GM19452 (cell line): ENCODE results near the gene OTUB2.

Experiments
- ATAC-seq: cut with Tn5 transposase; IDR thresholded peaks from one replicate; pipeline ENCODE4 v1.9.1; 2021; ENCODE audit not compliant: unreplicated experiment

OTUB2 gene

DNA sequence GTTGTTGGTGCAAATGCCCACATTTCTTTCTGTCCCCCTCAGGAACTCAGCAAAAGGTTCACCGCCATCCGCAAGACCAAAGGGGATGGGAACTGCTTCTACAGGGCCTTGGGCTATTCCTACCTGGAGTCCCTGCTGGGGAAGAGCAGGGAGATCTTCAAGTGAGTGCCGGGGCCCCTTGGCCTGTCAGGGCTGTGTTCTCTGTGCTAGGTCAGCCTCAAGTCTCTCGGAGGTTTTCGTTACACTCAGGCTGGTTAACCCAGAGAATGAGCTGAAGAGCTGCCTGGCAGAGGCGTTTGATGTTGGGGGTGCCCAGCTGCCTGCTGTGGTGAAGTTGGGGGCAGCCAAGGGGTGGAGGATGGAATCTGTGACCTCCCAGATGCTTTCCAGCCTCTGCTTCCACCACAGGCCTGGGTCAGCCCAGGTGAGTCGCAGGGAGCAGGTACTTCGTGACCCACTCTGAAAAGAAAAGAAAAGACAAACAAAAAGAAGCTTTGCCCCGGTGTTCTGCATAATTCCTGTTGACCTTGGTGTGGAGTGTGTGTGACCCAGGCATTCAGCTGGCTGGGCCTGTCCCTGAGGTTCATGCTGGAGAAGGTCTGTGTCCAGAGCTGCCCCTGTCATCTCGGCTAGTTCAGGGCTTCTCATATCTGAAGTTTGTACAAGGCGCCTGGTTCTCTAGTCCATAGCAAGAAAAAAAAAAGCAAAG lies 12.9 kb downstream of the OTUB2 start:
- no peak for ATAC-seq

DNA sequence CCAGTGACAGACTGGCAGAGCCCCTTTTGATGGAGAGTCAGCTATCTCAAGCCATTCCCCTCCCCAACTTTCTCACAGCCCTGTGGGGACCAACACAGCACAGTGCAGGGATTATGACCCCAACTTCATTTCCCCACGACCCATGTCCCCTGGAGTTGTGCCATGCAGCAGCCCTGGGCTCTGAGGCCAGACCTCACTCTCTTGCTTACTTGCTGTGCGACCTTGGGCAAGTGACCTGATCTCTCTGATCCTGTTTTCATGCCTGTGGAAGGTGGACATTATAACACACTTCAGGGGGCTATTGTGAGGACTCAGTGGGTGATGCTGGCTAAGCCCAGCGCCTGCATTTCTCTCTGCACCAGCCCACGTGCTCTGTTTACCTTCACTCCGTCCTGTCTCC lies 14.1 kb downstream of the OTUB2 start:
- ATAC-seq = no peak

GRCh38 chr14:94040796-94041195 lies 14.7 kb downstream of the OTUB2 start:
- no peak for ATAC-seq

DNA sequence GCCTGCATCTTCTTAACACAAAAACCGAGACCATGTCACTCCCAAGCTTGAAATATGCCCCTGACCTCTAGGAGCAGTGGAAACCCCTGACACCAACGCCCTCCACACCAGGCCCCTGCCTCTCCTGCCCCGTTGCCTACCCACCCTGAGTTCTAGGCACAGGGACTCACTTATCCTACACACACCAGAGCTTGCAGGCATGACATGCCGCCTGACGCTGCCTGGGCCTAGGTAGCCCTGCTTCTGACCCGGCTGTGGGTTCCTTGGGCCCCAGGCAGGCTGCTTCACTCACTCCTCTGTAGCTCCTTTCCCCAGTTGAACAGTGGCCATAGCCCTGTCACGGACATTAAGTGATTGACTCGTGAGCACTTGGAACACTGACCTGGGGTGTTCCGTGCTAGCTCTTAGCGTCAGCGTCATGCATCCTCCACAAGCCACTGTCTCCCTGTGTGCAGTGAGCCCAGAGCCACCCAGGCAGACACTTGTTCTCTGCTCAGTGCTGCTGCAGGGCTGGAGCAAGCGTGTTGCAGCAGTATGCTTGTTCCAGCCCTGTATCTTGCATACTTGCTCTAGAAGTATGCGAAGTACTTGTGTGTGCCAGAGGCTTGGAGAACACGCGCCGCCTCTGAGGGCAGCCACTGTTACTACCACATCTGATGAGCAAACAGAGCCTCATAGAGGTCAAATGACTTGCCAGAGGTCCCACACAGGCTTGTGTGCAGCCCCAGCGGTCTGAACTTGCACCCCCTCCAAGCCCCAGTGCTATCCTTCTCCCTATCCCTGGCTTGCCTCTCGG lies 15.6 kb downstream of the OTUB2 start:
- ATAC-seq = no peak

DNA sequence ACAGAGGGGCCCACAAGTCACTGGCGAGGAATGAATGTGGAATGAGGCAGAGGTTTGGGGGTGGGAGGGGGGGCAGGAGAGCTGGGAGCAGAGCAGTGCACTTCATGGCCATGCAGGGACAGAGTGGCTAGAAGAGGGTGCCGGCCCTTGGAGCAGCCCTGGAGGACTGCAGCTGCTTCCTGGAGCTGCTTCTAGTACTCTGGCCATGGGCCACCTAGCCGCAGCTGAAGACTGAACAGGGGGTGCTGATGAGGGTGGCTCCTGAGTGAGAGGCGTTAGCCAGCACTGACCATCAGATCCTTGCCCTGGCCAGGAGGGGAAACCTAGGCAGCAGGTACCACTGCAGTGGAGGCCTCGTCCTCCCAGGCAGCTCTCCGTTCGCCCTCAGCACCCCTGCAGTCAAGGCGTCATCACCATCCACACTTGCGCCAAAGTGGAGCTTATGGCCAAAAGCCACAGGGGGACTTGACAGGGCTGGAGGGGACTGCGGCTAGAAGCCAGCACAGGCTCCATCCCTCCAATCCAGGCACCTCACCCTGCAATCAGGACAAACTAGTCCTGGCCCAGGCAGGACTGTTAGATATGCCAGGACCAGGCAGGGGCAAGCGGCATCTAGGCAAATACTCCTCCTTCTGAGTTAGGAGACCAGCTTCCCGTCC lies 16.4 kb downstream of the OTUB2 start:
- no peak for ATAC-seq

GRCh38 chr14:94043111-94043755 lies 17.1 kb downstream of the OTUB2 start:
- no peak for ATAC-seq

GRCh38 chr14:94043756-94044475 lies 17.8 kb downstream of the OTUB2 start:
- no peak for ATAC-seq

- no peak for ATAC-seq
Observed at GRCh38 chr14:94044476-94045091, 18.4 kb downstream of the OTUB2 start.

- ATAC-seq = no peak
Observed at GRCh38 chr14:94045101-94045500, 19.0 kb downstream of the OTUB2 start.

DNA sequence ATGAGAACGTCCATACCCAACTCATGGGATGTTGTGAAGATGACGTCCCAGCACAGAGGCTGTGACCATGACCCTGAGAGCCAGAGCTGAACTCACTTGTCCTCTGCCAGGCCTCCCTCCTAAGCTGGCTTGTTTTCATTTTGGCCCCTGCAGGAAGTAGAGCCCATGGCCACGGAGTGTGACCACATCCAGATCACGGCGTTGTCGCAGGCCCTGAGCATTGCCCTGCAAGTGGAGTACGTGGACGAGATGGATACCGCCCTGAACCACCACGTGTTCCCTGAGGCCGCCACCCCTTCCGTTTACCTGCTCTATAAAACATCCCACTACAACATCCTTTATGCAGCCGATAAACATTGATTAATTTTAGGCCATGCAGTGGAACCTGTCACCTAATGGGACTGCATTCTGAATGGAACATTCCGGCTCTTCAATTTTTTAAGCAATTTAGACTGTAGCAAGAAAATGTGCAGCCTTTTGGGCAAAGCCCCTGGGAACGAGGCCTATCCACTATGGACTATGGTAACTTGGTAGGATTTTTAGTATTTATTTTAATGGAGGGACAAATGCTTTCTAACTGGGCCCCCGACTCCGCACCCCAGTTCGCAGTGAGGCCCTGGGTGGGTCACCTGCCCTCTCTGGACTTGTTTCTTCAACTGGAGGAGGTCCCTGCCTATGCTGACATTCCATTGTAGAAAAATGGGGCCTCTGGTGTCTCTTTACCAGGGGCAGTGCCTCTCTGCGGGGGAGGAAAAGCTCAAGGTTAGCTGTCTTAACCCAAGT lies 19.6 kb downstream of the OTUB2 start:
- no peak for ATAC-seq

- no peak for ATAC-seq
Observed at GRCh38 chr14:94046696-94047250, 20.6 kb downstream of the OTUB2 start.

GRCh38 chr14:94047581-94047980 lies 21.4 kb downstream of the OTUB2 start:
- ATAC-seq = no peak

DNA sequence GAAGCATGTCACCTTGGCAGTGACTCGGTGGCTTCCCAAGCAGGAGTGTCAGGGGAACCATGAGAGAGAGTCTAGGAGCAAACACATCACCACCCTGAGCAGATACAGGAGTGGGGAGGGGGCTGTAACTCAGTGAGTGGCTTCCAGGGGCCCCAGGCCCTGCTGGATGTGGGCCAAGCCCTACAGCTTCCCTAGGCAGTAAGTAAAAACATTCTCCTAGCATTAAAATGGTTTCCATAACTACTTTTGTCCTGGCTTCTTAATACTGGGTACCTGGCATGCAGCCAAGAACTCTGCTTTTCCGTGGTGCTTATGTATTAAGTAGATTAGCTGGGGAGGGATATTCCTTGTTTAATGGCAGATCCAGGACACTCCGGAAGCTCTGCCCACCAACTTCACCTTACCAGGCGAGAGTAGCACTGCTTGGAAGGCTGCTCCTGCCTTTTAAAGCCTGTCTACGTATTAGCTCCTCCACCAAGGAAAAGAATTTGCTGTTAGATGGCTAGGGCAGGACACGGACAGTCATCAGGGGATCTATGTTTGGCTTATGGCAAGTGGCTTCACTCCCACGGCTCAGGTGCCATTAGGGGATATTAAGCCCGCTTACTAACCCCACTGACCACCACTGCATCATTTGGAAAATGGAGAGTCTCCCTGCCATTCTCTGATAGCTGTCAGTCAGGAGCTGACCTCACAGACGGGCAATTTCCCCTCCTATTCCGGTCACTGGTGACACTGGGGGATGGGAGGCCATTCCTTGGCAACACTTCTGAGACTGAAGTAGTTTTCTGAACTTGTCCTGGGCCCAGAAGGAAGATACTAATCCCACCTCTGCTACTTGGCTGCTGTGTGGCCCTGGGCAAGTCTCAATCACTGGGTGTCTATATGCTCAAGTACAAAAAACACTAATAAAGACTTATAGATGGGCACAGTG lies 22.8 kb downstream of the OTUB2 start:
- ATAC-seq = no peak

DNA sequence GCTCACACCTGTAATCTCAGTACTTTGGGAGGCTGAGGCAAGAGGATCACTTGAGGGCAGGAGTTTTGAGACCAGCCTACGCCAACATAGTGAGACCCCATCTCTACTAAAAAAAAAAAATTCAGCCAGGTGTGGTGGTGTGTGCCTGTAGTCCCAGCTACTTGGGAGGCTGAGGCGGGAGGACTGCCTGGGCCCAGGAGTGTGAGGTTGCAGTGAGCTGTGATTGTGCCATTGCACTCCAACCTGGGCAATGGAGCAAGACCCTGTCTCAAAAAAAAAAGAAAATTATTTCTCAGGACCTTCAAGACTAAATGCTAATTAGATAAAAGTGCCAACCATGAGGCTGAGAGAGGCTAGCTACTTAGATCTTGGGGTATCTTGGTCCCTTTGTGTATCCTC lies 23.5 kb downstream of the OTUB2 start:
- ATAC-seq = no peak

- no peak for ATAC-seq
Observed at GRCh38 chr14:94050231-94050880, 24.2 kb downstream of the OTUB2 start.

DNA sequence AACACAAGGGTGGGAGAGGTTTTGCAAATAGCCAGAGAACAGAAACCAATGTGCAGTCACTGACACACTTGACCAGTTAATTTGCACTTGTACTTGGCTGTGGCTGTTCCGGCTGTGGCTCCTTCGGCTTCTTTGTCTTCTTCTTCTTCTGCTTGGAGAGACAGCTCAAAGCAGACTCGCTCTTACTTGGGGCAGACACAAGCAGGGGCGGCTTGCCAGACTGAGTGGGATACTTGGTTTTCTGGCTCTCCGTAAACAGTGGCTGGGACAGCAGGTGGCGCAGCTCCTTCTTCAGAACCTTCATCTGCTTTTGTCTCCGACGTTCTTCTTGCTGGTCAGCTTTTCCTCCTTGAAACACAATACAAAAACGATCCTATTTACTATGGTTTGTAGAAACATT lies 25.0 kb downstream of the OTUB2 start:
- ATAC-seq = no peak

- no peak for ATAC-seq
Observed at GRCh38 chr14:94051779-94052178, 25.6 kb downstream of the OTUB2 start.

- ATAC-seq = no peak
Observed at GRCh38 chr14:94052199-94052598, 26.1 kb downstream of the OTUB2 start.
